Measurements from ENCODE around the gene LRCH3.

The LRCH3 gene

DNA sequence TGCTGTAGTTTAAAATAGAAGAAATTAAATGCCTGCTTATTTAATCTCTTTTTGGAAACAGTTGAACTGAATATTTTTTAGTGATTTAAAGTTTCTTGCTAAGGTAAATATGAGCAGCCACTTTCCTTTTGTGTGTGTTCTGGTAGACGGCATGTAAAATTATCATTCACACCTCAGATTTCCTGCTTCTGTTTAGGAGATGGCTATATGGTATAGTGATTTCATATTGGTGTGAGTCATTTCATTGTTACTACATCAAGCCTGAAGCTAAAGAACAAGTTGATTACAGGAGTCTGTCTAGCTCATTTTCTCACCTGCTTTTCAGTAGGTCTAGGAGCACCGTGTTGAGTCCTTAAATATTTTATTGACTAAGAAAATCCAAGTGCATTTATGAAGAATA lies 2.2 kb downstream of the LRCH3 start:
- DNase-seq: no peak

DNA sequence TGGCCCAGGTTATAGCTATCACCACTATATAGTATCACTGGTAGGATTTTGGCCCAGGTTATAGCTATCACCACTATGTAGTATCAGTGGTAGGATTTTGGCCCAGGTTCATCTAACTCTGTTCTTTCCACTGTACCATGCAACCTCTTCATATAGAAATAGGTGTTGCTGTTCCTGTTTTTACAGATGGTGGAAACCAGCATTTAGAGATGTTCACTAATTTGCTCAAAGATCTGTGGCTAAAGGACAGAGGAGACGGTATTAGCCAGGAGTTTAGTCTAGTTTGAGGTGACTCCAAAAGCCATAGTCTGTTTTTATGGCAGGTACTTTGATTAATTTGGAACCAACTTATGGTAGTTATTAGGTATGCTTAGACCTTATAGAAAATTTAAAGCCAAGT lies 3.1 kb downstream of the LRCH3 start:
- DNase-seq: no peak

DNA sequence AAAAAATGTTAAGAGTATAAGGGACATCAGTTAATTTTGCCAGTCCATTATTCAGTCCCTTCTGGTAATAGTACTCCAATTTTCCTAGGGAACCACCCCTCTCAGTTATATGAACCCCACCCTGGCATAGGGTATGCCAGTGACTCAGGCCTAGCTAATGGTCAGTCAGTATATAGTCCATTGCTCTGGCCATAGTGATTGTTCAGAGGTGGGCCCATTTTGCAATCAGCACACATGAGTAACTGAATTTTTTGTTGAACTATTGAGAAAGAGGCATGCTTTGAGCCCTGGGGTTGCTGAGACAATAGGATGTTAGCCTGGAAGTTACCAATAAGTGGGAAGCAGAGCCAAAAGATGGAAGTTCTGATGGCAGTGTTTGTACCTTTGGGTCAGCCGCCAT lies 4.1 kb downstream of the LRCH3 start:
- no peak for DNase-seq

DNA sequence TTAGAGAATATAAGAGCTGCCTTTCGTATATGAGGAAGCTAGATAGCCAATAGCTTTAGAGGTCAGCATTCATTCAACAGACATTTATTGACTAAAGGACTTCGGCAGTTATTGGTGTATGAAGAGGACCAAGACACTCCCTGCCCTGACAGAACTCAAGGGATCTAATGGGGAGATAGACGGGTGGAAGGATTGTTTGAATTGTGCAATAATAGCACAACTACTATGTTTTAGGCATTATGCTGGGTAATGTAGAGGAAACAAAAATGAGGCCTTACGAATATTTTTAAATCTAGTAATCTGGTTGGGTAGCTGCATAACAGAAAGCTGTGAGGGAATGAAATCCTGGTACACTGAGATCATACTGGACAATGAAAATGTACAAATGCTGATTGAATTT lies 5.0 kb downstream of the LRCH3 start:
- no peak for DNase-seq

DNA sequence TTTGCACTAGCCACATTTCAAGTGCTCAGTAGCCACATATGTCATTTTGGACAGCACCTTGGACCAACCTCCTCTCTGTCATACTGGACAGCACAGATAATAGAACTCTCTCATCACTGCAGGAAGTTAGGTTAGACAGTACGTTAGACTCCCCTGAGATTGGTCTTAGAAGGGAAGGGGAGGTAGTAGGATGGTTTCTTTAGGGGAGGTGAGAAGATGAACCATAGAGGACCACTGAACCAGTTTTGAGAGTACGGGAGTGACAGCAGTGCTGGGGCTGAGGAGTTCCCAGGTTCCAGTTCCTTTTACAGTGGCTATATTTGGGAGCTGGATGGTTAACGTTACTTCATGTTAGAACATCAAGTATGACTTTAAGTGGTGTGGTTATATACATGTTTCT lies 7.8 kb downstream of the LRCH3 start:
- no peak for DNase-seq

DNA sequence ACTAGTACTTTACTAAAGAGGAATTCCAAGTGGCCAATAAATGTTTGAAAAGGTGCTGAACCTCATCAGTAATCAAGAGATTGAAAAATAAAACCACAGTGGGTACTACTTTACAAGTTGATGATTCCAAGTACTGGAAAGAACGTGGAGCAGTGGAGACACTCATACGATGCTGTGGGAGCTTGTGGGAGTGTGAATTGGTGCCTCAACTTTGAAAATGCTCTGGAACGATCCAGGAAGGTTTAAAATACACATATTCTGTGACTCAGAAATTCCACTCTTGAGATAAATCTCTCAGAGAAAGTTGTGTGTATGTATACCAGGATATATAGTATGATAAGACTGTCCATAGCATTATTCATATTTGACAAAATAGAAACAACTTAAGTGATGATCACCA lies 9.3 kb downstream of the LRCH3 start:
- DNase-seq: no peak

DNA sequence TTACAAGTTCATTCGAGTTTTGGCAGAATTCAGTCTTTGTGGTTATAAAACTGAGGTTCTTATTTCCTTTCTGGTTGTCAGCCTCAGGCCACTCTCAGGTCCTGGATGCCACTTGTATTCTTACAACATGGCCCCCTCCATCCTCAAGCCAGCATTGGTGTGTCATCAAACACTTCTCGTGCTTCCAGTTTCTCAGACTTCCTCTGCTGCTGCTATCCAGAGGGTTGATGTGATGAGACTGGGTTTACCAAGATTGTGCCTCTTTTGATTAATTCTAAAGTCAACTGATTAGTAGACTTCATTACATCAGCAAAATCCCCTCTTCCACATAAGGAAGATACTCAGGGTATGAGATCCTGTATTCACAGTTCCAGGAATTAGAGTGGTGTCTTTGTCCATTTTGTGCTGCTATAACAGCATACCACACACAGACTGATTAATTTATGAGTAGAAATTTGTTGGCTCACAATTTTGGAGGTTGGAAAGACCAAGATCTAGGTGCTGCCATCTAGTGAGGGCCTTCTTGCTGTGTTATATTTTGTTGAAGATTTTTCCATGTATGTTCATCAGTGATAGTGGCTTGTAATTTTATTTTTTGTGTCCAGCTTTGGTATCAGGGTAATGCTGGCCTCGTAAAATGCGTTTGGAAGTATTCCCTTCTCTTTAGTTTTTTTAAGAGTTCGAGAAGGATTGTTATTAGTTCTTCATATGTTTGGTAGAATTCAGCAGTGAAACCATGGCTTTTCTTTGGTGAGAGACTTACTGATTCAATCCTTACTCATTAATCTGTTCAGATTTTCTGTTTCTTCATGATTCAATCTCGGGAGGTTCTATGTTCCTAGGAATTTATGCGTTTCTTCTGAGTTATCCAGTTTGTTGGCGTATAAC lies 11.1 kb downstream of the LRCH3 start:
- peak; percentile 34 for DNase-seq

DNA sequence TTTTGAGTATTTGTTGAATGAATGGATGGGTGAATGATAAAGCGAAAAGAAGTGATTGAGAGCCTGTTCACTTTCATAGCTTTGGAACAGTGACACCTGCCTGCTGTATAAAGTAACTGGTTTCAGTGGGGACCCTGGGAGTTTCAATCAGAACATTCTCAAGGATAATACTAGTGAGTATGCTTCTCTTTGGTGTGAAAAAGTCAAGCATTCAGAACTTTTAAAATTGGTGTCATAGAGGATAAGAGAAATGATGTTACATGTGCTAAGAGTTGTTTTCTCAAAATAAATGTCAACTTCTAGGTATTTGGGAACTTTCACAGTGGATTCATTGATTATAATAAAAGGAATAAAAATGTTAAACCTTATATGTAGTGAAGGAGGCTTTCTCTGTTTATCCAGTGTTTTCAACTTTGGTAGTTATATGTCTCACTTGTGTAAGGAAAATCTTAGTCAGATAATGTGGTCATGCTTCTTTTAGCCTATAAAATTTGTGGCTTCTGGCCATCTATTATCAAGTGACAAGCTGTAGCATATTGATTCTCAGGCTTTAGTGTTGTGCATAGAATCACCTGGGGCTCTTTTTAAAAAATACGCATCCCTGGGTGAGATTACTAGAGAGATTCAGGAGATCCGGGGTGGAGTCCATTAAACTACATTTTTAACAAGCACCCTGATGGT lies 11.9 kb downstream of the LRCH3 start:
- DNase-seq: no peak

DNA sequence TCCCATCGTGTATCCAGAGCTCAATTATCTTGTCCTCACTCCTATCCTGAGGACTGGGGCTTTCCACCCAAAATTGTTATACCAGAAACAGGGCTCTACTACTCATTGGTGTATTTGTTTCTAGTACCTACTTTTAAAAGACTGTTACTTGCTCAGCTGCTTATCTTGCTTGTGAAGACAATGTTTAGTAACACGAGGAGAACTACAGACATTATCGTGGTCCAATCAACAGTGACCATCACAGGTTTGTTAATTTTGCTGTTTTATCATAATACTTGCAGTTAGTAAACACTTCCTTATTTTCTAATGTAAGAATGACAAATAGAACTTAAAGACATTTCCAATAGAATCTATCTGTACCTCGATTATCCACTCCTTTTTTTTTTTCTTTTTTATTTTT lies 13.5 kb downstream of the LRCH3 start:
- DNase-seq: no peak

DNA sequence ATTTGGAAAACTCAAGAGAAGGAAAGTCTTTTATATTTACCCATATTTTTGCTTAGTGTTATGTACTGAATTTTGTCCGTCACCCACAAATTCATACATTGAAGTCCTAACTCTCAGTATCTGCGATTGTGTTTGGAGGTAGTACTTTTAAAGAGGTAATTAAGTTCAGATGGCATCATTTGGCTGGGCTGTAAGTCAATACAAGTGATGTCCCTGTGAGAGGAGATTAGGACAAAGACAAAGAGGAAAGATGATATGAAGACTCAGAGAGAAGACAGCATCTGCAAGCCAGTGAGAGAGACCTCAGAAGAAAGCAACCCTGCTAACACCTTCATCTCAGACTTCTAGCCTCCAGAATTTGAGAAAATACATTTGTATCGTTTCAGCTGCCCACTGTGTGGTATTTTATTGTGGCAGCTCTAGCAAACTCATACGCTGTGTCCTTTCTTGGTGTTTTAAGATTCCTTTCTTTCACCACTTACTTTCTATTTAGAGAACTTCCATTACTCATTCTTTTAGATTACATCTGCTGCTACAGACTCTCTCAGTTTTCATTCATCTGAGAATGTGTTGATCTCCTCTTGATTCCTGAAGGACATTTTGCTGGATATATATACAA lies 17.0 kb downstream of the LRCH3 start:
- no peak for DNase-seq

DNA sequence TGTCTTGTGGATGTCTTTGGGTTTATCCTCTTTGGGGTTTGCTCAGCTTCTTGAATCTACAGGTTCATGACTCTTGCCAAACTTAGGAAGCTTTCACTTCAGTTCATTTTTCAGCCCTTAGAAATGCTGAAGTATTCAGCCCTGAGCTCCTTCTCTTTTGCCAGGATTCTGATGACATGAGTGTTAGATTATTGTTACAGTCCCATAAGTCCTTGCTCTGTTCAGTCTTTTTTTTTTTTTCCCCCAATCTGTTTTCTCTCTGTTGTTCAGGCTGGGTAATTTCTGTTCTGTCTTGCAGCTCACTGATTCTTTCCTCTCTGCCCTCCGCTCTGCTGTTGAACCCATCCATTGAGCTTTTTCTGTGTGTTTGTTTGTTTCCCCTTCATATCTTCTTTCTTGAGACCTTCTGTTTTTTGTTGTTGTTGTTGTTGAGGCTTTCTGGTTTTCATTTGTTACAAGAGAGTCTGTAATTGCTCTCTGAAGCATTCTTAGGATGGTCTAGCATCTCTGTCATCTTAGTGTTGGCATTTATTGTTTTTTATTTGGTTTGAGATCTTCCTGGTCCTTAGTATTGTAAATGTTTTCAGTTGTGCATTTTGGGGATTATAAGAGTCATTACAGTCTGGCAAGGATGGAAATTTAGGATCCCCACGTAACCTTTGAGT lies 18.4 kb downstream of the LRCH3 start:
- no peak for DNase-seq

DNA sequence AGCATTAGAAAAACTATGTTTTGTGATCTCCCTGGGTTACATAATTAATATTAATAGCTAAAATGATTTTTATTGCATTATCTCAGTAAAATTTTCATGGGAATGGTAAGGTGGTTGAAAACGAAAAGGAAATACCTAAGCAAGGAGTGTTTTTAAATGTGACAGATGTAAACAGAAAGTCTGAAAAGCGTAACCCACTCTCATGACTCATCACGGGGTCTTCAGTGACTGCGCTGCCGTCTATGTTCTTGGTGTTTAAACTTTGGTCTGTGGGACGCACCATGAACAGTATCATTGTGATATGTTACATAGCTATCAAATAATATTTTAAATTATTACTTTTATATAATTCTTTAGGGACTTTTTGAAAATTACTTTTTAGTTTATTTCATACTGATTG lies 19.8 kb downstream of the LRCH3 start:
- no peak for DNase-seq

DNA sequence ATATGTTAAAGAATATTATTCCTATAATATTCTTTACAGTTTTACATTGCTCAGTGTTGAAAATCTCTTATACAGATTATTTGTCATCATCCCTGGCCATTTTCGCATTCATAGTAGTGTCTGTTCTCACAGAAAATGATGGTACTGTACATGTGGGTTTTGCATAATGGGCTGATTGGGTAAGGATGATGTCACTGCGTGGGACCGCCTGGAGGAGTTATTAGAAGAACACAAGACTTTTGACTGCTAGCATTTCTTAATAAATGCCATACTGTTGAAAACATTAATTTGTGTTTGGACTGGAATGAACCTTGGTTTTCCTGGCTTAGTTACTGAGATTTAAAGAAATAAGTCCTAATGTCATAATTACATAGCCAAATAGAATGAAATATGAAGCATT lies 20.3 kb downstream of the LRCH3 start:
- no peak for DNase-seq

DNA sequence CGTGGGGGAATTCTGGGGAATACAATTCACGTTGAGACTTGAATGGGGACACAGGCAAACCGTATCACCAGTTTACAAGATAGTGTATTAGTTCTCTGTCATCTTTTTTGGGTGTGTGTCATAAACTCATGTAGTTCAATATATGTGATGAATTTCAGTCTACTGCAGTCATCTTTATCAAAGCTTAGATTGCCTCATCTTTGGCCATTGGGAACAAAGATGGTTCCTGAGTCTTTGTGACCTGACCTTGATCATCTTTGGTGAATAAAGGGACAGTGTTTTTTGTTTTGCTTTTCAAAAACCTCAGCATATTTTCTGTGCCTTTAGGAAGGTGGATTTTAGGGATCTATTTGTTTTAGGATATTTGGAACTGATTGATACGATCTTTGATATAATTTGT lies 23.3 kb downstream of the LRCH3 start:
- no peak for DNase-seq

DNA sequence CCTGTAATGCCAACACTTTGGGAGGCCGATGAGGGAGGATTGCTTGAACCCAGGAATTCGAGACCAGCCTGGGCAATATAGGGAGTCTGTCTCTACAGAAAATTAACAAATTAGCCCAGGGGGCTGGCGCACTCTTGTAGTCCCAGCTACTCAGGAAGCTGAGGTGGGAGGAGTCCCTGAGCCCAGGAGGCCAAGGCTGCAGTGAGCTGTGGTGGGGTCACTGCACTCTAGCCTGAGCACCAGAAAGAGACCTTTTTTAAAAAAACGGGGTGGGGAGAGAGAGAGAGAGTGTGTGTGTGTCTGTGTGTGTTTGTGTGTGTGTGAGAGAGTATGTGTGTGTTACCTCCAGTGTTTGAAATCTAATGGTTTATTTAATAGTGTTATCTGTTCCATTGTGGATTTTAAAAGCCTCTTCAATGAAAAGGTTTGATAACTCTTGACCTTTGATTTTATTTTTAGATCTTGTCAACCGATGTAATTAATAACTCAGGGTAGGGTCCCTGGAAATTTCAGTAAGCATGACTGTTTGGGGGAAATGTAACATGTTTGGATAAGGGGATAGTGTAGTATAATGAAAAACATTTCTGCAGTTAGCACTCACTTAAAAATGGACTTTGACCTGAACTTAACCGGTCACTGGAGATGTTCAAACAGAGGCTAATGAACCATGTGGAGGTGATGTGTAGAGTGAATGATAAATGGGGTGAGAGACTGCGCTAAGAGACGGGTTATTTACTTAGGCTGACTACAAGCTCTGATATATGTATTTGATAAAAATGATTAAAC lies 29.7 kb downstream of the LRCH3 start:
- DNase-seq: no peak

DNA sequence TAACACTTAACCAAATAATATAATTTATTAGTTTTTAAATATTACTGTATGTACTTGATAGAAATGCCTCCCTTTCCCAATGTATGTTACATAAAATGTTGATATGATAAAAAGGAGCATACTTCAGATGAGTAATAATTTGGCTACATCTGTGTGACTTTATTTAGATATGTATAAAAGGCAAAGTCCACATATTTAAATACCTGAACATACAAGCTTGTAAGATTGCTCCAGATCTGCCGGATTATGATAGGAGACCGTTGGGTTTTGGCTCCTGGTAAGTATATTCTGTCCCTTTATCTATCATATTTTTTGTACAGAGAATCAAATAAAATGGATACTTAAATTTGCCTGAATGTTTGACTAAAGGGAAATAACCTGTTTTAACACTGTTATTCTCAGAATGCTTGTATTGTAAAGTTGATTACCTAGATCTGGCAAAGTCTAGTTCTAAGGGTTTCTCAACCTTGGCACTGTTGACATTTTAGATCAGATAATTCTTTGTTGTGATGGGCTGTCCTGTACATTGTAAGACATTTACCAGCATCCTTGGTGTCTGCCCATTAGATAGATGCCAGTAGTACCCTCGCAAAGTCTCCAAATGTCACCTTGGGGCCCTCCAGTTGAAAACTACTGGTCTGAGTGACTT lies 38.5 kb downstream of the LRCH3 start:
- no peak for DNase-seq

DNA sequence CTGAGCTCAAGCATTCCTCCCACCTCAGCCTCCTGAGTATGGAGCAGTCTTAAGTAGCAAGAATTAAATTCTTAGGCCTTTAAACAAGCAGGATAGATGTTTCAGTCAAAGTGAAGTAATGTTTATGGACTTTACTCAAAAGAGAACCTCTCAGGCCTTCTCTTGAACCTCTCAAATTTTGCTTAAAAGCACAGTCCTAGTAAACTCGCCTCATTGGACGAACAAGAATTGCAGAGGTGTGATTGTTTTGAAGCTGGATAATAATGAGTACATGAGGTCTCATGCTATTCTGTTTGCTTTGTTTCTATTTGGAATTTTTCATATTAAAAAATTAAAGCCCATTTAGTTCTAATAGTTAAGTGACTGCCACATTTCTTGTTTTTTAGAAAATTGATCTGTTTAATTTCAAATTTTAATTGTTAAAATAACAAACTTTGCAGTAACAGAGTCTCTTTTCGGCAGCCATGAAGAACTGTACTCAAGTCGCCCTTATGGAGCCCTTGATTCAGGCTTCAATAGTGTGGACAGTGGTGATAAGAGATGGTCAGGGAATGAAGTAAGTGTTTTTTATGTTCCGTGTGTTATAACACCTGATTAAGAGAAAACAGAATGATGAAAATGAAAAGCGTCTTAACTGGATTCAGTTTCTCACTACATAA lies 39.4 kb downstream of the LRCH3 start:
- DNase-seq: no peak

DNA sequence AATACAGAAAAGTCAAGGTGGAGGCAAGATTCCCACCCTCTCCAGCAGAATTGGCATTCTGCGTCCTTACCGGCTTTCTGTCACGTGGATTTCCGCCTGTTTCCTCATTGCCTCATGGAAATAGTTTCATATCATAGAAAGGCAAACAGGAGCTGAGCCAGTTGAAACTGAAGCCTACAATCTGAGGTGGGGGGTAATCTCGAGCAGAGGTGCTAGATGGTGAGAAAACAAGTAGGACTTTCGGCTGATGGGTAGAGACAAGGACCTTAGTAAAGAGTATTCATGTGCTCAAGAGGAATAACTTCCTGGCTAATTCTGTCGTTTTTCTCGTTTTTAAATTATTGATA lies 39.9 kb downstream of the LRCH3 start:
- DNase-seq: no peak

DNA sequence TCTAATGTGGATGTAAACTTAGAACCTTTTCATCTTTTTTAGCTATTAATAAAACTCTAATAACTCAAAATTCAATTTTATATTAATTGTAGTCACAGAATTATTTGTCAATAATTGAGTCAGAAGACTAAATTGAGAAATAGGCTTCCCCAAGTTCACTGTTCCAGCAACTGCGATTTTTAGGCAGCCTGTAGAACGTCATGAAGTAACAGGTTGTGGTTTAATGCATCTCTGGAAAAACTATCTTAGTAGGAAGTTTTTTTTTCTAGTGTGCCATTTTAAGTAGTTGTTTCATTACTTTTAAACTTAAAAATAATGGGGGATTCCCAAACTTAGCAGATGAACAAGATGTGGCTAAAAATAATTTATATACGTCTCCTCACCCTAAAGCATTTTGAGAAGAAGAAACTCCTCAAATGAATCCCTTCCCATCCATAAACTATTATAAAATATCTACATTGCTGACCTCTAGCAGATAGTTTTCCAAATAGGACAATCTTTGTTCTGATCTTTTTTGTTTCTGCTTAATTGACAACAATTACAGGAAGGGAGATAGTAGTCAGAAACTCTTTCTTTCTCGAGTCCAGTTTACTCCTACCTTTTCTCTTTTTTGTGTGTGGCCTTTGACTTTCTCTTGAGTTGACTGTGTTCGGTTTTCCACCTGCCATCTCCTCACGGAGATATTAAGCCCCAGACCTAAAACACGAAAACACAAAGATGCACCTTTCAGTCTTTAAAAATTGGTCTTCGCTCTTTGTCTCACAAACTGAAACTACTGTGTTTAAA lies 43.1 kb downstream of the LRCH3 start:
- no peak for DNase-seq

DNA sequence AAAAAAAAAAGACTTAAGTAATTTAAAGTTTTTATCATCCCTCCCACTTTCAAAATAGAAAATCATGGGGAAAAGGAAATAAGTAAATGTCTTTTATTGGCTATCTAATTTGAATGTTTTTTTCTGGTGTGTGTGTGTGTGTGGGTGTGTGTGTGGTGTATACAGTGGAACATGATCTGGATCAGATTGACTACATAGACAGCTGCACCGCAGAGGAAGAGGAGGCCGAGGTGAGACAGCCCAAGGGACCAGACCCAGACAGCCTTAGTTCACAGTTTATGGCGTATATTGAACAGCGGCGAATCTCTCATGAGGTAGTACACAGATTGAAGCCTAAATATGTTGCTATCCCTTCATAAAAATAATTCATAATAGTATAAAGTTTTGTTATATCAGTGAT lies 44.5 kb downstream of the LRCH3 start:
- DNase-seq: no peak

DNA sequence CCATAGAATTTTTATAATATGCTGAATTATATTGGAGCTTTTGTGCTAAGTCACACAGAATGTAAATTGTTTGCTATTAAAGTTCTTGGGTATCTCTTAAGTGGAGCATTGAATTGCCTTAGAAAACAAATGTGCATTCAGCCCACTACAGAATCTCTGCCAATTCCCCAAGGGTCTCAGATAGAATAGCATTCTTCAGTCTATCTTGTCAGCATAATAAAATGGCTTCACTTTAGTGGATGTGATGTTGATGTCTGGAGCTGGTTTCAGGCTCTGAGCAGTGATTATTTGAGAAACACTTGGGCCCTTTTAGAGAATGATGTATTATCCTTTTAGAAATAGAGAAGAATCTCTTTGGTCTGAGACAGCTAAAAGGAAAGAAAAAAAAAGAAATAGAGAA lies 45.2 kb downstream of the LRCH3 start:
- DNase-seq: no peak
